ENCODE results near the gene OPHN1.
"Not testable (repeated sequence)": the region's sequence is repeated elsewhere in the genome, so short reads cannot be mapped to it uniquely, and the experiment has no call there.

The OPHN1 gene

GRCh38 chrX:68083510-68083909 is 349.8 kb downstream of the OPHN1 start:
- H3K27ac ChIP-seq, result no peak overlapping the region
- TF ChIP-seq ZFX (IDR thresholded peaks at IDR 0.05), result no peak
- TF ChIP-seq, protein P1, sequence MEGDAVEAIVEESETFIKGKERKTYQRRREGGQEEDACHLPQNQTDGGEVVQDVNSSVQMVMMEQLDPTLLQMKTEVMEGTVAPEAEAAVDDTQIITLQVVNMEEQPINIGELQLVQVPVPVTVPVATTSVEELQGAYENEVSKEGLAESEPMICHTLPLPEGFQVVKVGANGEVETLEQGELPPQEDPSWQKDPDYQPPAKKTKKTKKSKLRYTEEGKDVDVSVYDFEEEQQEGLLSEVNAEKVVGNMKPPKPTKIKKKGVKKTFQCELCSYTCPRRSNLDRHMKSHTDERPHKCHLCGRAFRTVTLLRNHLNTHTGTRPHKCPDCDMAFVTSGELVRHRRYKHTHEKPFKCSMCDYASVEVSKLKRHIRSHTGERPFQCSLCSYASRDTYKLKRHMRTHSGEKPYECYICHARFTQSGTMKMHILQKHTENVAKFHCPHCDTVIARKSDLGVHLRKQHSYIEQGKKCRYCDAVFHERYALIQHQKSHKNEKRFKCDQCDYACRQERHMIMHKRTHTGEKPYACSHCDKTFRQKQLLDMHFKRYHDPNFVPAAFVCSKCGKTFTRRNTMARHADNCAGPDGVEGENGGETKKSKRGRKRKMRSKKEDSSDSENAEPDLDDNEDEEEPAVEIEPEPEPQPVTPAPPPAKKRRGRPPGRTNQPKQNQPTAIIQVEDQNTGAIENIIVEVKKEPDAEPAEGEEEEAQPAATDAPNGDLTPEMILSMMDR (conservative IDR thresholded peaks at IDR 0.05), result no peak

DNA sequence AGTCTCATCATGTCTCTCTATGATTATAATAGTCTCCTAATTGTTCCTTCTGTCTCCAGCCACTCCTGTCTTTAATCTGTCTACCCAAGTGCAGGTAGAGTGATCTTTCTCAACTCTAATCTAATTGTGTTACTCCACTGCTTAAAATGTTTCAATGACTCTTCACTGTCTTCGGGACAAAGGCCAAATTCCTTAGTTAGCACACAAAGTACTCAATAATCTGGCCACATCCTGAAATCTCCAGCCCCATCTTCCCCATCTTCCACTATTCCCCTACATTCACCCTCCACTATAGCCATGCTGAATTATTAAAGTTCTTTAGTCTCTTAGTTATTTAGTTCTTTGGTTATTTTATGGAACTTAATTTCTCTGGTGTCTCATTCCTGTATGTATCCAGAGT is 353.3 kb downstream of the OPHN1 start:
- TF ChIP-seq ZFX (IDR thresholded peaks at IDR 0.05), result no peak
- TF ChIP-seq, protein P1 (conservative IDR thresholded peaks at IDR 0.05), result no peak
- no peak overlapping the region for H3K27ac ChIP-seq

GRCh38 chrX:68078801-68079200 is 354.5 kb downstream of the OPHN1 start:
- H3K27ac ChIP-seq, result not testable (repeated sequence)

- H3K27ac ChIP-seq, result no peak overlapping the region
- TF ChIP-seq, protein P1 (conservative IDR thresholded peaks at IDR 0.05), result no peak
- TF ChIP-seq ZFX (IDR thresholded peaks at IDR 0.05), result no peak
These were observed 355.9 kb downstream of the OPHN1 start for GRCh38 chrX:68077378-68077777.

DNA sequence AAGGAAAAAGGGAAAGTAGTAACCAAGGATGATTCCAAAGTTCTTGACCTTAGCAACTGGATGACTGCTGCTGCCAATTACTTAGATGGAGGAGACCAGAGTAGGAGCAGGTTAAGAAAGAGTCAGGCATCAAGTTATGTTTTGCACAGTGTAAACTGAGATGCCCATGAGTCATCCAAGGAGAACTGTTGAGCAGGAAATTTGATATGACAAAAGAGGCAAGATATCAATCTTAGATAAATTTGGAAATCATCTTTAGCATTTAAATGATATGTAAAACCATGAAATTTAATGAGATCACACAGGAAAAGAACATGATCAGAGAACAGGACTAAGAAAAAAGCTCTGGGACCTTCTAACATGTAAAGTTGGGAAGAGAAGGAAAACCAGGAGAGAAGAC is 361.3 kb downstream of the OPHN1 start:
- TF ChIP-seq, protein P1 (conservative IDR thresholded peaks at IDR 0.05), result no peak
- no peak for TF ChIP-seq ZFX (IDR thresholded peaks at IDR 0.05)

GRCh38 chrX:68070119-68070518 is 363.2 kb downstream of the OPHN1 start:
- H3K27ac ChIP-seq, result not testable (repeated sequence)

More for the DNA sequence above, 361.3 kb downstream of the OPHN1 start:
- no peak overlapping the region for H3K27ac ChIP-seq

GRCh38 chrX:68061206-68061535 is 372.1 kb downstream of the OPHN1 start:
- H3K27ac ChIP-seq, result no peak overlapping the region
- TF ChIP-seq, protein P1 (conservative IDR thresholded peaks at IDR 0.05), result no peak

GRCh38 chrX:68060506-68061205 is 372.6 kb downstream of the OPHN1 start:
- H3K27ac ChIP-seq, result no peak overlapping the region
- TF ChIP-seq, protein P1 (conservative IDR thresholded peaks at IDR 0.05), result no peak
- no peak for TF ChIP-seq ZFX (IDR thresholded peaks at IDR 0.05)

Data from C4-2B (cell line).